HepG2 (cell line): ENCODE data around the gene GNL1. TPM values are rescaled to one million over a fixed set of nuclear protein-coding genes. Genes with fewer than 3 reads are reported as not detected.

Source experiments
- HMGA1 ChIP-seq: sonication (generic); formaldehyde crosslinking; conservative IDR thresholded peaks from 2 replicates; pipeline ENCODE4 v1.4.0; 2020; ENCODE audit warnings: missing genetic modification reagents
- NFE2L2 ChIP-seq: fragments of 150-350 bp; IDR thresholded peaks from 2 replicates; pipeline ENCODE4 v1.6.1; 2014; ENCODE audit warnings: low read length
- PCBP1 ChIP-seq: fragments of 200-400 bp; formaldehyde crosslinking; IDR thresholded peaks from 2 replicates; pipeline ENCODE4 v1.6.1; 2017; ENCODE audit warnings: mild to moderate bottlenecking, low read depth, low read length, borderline replicate concordance
- SIN3B ChIP-seq: fragments of 150-350 bp; IDR thresholded peaks from 2 replicates; pipeline ENCODE4 v1.6.1; 2014; ENCODE audit warnings: low read length
- TCF12 ChIP-seq, 2 experiments: fragments of 450-650 bp in 1 of 2; sonication (generic) in 1 of 2; formaldehyde crosslinking in 1 of 2; IDR thresholded peaks; 2 replicates each; pipeline versions ENCODE4 v1.6.1 to v1.8.0; 2017 to 2022; ENCODE audit warnings: antibody characterized with exemption in 1 of 2, mild to moderate bottlenecking in 1 of 2, missing genetic modification reagents in 1 of 2, moderate library complexity in 1 of 2
- THAP11 ChIP-seq: IDR thresholded peaks from 2 replicates; pipeline ENCODE4 v1.6.1; 2016; ENCODE audit warnings: missing biosample characterization, missing genetic modification reagents
- XRCC5 ChIP-seq: fragments of 200-400 bp; formaldehyde crosslinking; optimal IDR thresholded peaks from 2 replicates; pipeline ENCODE3; 2017; ENCODE audit warnings: mild to moderate bottlenecking, low read length
- ZFYVE20 ChIP-seq: sonication (generic); formaldehyde crosslinking; IDR thresholded peaks from 2 replicates; pipeline ENCODE4 v1.8.0; 2023; ENCODE audit warnings: low read depth, mild to moderate bottlenecking, moderate library complexity, missing genetic modification reagents, borderline replicate concordance
- ZNF256 ChIP-seq: sonication (generic); formaldehyde crosslinking; conservative IDR thresholded peaks from 2 replicates; pipeline ENCODE4 v1.4.0; 2020; ENCODE audit warnings: missing genetic modification reagents
- ZNF383 ChIP-seq: sonication (generic); formaldehyde crosslinking; IDR thresholded peaks from 2 replicates; pipeline ENCODE4 v1.4.0; 2020; ENCODE audit warnings: missing genetic modification reagents, mild to moderate bottlenecking, borderline replicate concordance
- ZNF782 ChIP-seq: sonication (generic); formaldehyde crosslinking; IDR thresholded peaks from 2 replicates; pipeline ENCODE4 v1.4.0; 2020; ENCODE audit warnings: missing genetic modification reagents, mild to moderate bottlenecking, borderline replicate concordance
- polyA plus RNA-seq, 8 experiments: library from polyadenylated mRNA; depleted of rRNA in 3 of 8; stranded (reverse) in 7 of 8; unstranded in 1 of 8; fragments of >200 nt; fragmentation: Illumina TruSeq in 4 of 8; extraction: Trizol in 4 of 8; gene quantifications; 2 replicates each; pipeline versions ENCODE4 v1.2.1 to v1.2.3, GENCODE V29; 2011 to 2016; ENCODE audit warnings: low read depth in 4 of 8, missing spikeins in 1 of 8, mixed read lengths in 1 of 8; ENCODE audit not compliant: insufficient read depth in 1 of 8
- total RNA-seq, 5 experiments: library from RNA; depleted of rRNA; stranded (reverse); fragments of >200 nt; fragmentation: Illumina TruSeq; extraction: Trizol; gene quantifications; 2 replicates each; pipeline ENCODE4 v1.2.3, GENCODE V29; 2016; ENCODE audit warnings: low read depth in 1 of 5
- TF ChIP-seq, protein P1 (sequence below): conservative IDR thresholded peaks from 2 replicates; pipeline ENCODE4 v1.6.1; 2018; ENCODE audit warnings: missing genetic modification reagents
- TF ChIP-seq, protein P2 (sequence below): sonication (generic); formaldehyde crosslinking; IDR thresholded peaks from 2 replicates; pipeline ENCODE4 v1.4.0; 2020; ENCODE audit warnings: missing genetic modification reagents, borderline replicate concordance
- TF ChIP-seq, protein P3 (sequence below): IDR thresholded peaks from 2 replicates; pipeline ENCODE4 v1.6.1; 2016; ENCODE audit warnings: low read depth, missing genetic modification reagents, missing compliant biosample characterization
- TF ChIP-seq, protein P4 (sequence below): sonication (generic); formaldehyde crosslinking; IDR thresholded peaks from 2 replicates; pipeline ENCODE4 v1.8.0; 2022; ENCODE audit warnings: mild to moderate bottlenecking, missing genetic modification reagents

The GNL1 gene
- total and polyA plus RNA-seq, 2 of the 13 experiments (the other 11 are each of a cell fraction or from before 2014, with no cell fraction given), result 35.0 to 55.6 TPM

GRCh38 chr6:30556906-30557682 is 805 bp upstream of the GNL1 start, which contains the start of gene PRR3 (continued):
- TF ChIP-seq, protein P1, sequence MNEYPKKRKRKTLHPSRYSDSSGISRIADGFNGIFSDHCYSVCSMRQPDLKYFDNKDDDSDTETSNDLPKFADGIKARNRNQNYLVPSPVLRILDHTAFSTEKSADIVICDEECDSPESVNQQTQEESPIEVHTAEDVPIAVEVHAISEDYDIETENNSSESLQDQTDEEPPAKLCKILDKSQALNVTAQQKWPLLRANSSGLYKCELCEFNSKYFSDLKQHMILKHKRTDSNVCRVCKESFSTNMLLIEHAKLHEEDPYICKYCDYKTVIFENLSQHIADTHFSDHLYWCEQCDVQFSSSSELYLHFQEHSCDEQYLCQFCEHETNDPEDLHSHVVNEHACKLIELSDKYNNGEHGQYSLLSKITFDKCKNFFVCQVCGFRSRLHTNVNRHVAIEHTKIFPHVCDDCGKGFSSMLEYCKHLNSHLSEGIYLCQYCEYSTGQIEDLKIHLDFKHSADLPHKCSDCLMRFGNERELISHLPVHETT (CRISPR knock-in tag), result peak; percentile 75
- no peak for TF ChIP-seq TCF12 (IDR thresholded peaks at IDR 0.05)
- TF ChIP-seq TCF12 (CRISPR knock-in tag; IDR thresholded peaks at IDR 0.05), result peak; percentile 69; the same call in 1 of the 2 replicates
- peak; percentile 76 for TF ChIP-seq ZNF256
- TF ChIP-seq ZNF782, result peak; percentile 63; the same call in 1 of the 2 replicates
- TF ChIP-seq, protein P2, sequence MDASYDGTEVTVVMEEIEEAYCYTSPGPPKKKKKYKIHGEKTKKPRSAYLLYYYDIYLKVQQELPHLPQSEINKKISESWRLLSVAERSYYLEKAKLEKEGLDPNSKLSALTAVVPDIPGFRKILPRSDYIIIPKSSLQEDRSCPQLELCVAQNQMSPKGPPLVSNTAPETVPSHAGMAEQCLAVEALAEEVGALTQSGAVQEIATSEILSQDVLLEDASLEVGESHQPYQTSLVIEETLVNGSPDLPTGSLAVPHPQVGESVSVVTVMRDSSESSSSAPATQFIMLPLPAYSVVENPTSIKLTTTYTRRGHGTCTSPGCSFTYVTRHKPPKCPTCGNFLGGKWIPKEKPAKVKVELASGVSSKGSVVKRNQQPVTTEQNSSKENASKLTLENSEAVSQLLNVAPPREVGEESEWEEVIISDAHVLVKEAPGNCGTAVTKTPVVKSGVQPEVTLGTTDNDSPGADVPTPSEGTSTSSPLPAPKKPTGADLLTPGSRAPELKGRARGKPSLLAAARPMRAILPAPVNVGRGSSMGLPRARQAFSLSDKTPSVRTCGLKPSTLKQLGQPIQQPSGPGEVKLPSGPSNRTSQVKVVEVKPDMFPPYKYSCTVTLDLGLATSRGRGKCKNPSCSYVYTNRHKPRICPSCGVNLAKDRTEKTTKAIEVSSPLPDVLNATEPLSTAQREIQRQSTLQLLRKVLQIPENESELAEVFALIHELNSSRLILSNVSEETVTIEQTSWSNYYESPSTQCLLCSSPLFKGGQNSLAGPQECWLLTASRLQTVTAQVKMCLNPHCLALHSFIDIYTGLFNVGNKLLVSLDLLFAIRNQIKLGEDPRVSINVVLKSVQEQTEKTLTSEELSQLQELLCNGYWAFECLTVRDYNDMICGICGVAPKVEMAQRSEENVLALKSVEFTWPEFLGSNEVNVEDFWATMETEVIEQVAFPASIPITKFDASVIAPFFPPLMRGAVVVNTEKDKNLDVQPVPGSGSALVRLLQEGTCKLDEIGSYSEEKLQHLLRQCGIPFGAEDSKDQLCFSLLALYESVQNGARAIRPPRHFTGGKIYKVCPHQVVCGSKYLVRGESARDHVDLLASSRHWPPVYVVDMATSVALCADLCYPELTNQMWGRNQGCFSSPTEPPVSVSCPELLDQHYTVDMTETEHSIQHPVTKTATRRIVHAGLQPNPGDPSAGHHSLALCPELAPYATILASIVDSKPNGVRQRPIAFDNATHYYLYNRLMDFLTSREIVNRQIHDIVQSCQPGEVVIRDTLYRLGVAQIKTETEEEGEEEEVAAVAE (CRISPR knock-in tag), result peak; percentile 71; the same call in 1 of the 2 replicates
- no peak for TF ChIP-seq NFE2L2
- TF ChIP-seq, protein P3, sequence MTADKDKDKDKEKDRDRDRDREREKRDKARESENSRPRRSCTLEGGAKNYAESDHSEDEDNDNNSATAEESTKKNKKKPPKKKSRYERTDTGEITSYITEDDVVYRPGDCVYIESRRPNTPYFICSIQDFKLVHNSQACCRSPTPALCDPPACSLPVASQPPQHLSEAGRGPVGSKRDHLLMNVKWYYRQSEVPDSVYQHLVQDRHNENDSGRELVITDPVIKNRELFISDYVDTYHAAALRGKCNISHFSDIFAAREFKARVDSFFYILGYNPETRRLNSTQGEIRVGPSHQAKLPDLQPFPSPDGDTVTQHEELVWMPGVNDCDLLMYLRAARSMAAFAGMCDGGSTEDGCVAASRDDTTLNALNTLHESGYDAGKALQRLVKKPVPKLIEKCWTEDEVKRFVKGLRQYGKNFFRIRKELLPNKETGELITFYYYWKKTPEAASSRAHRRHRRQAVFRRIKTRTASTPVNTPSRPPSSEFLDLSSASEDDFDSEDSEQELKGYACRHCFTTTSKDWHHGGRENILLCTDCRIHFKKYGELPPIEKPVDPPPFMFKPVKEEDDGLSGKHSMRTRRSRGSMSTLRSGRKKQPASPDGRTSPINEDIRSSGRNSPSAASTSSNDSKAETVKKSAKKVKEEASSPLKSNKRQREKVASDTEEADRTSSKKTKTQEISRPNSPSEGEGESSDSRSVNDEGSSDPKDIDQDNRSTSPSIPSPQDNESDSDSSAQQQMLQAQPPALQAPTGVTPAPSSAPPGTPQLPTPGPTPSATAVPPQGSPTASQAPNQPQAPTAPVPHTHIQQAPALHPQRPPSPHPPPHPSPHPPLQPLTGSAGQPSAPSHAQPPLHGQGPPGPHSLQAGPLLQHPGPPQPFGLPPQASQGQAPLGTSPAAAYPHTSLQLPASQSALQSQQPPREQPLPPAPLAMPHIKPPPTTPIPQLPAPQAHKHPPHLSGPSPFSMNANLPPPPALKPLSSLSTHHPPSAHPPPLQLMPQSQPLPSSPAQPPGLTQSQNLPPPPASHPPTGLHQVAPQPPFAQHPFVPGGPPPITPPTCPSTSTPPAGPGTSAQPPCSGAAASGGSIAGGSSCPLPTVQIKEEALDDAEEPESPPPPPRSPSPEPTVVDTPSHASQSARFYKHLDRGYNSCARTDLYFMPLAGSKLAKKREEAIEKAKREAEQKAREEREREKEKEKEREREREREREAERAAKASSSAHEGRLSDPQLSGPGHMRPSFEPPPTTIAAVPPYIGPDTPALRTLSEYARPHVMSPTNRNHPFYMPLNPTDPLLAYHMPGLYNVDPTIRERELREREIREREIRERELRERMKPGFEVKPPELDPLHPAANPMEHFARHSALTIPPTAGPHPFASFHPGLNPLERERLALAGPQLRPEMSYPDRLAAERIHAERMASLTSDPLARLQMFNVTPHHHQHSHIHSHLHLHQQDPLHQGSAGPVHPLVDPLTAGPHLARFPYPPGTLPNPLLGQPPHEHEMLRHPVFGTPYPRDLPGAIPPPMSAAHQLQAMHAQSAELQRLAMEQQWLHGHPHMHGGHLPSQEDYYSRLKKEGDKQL (CRISPR knock-in tag), result 0 out of 2 replicates have a peak, but pooled peaks have one; percentile 11
- TF ChIP-seq PCBP1, result peak; percentile 97; the same call in 1 of the 2 replicates
- peak; percentile 93 for TF ChIP-seq THAP11 (CRISPR knock-in tag)
- peak; percentile 90 for TF ChIP-seq SIN3B
- TF ChIP-seq HMGA1 (CRISPR knock-in tag), result no peak
- TF ChIP-seq, protein P4, sequence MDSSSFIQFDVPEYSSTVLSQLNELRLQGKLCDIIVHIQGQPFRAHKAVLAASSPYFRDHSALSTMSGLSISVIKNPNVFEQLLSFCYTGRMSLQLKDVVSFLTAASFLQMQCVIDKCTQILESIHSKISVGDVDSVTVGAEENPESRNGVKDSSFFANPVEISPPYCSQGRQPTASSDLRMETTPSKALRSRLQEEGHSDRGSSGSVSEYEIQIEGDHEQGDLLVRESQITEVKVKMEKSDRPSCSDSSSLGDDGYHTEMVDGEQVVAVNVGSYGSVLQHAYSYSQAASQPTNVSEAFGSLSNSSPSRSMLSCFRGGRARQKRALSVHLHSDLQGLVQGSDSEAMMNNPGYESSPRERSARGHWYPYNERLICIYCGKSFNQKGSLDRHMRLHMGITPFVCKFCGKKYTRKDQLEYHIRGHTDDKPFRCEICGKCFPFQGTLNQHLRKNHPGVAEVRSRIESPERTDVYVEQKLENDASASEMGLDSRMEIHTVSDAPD, result peak; percentile 92
- peak; percentile 81; the same call in 1 of the 2 replicates for TF ChIP-seq ZFYVE20 (CRISPR knock-in tag)
- TF ChIP-seq ZNF383 (CRISPR knock-in tag), result no peak; the same call in 1 of the 2 replicates
- peak; percentile 81 for TF ChIP-seq XRCC5
